Esophagus squamous epithelium (tissue), 5 donors: ENCODE measurements around the gene ALPL. TPM values are rescaled to one million over a fixed set of nuclear protein-coding genes. Genes with fewer than 3 reads are reported as not detected.
A peak's percentile ranks its signal among the peaks of the same experiment; 100 is the strongest.

Experiments used
- DNase-seq: peaks from one replicate; lab custom pipeline; 2025; lab: John Stamatoyannopoulos, UW
- H3K27ac ChIP-seq, 4 donors: fragments of 200-600 bp; sonication (generic); one replicate each; pipeline ENCODE4 v1.5.1; 2016 to 2019; ENCODE audit warnings: mild to moderate bottlenecking in 1 of 4
- H3K27me3 ChIP-seq, 4 donors: fragments of 200-600 bp; sonication (generic); 1 replicate in 3 of 4; 2 replicates in 1 of 4; pipeline versions ENCODE4 v1.5.1 to v1.6.0; 2017 to 2021; ENCODE audit warnings: antibody characterized with exemption in 1 of 4
- H3K36me3 ChIP-seq, 3 donors: fragments of 200-600 bp; sonication (generic); one replicate each; pipeline ENCODE4 v1.5.1; 2016 to 2019
- H3K4me1 ChIP-seq, 3 donors: fragments of 200-600 bp; sonication (generic); one replicate each; pipeline ENCODE4 v1.5.1; 2017 to 2019
- H3K4me3 ChIP-seq, 4 donors: fragments of 200-600 bp; sonication (generic); 1 replicate in 3 of 4; 2 replicates in 1 of 4; pipeline ENCODE4 v1.5.1; 2016 to 2019; ENCODE audit warnings: mild to moderate bottlenecking in 2 of 4, moderate library complexity in 1 of 4
- H3K9me3 ChIP-seq, 3 donors: fragments of 200-600 bp; sonication (generic); one replicate each; pipeline ENCODE4 v1.5.1; 2016 to 2019
- POLR2A ChIP-seq, 4 donors: fragments of 450-650 bp; IDR thresholded peaks; one replicate each; pipeline ENCODE4 v1.6.1; 2017; ENCODE audit warnings: antibody characterized with exemption in 4 of 4, mild to moderate bottlenecking in 4 of 4, moderate library complexity in 3 of 4
- WGBS, 2 donors: methylation state at CpG; one replicate each; pipeline ENCODE4 v1.1.5; 2018; 5-methylcytosine and 5-hydroxymethylcytosine counted together
- intact Hi-C: fragments of 100-400 bp; cut with DNase I; formaldehyde crosslinking; loops from one replicate; pipeline ENCODE4 v1.15.0; 2022
- total RNA-seq, 4 donors: library from RNA; depleted of rRNA; stranded (reverse); fragments of >200 nt; gene quantifications; one replicate each; pipeline ENCODE4 v1.1.0, GENCODE V29; 2016
- TF ChIP-seq, protein P1 (sequence below), 6 experiments: fragments of 450-650 bp in 4 of 6; fragments of 200-600 bp in 2 of 6; sonication (generic) in 2 of 6; IDR thresholded peaks; one replicate each; pipeline ENCODE4 v1.5.1; 2016 to 2019; ENCODE audit warnings: antibody characterized with exemption in 6 of 6, mild to moderate bottlenecking in 4 of 6, moderate library complexity in 4 of 6
- donor health status: DM: yes; HTN: yes; CAD: no.

ALPL gene
- total RNA-seq, 4 donors from 2014 or later = 3.2 to 6.4 (median 4.7) TPM

DNA sequence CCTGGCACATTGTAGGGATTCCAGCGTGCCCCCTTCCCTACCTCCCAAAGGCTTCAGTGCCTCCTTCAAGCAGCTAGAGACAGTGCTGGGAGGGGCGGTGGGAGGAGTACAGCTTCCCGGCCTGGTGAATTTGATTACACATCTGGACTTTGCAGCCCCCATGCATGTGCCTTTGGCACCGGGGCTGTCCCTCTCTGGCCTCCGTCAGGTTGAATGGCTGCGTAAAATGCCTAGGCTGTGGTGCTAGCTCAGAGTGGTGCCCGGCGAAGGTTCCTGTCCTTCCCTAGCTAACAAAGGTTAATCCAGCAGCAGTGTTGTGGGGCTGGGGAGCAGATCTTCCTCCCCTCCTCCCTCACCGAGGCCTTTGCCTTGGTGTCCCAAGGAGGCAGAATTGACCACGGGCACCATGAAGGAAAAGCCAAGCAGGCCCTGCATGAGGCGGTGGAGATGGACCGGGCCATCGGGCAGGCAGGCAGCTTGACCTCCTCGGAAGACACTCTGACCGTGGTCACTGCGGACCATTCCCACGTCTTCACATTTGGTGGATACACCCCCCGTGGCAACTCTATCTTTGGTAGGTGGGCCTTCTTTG lies 66.2 kb downstream of the ALPL start:
- DNase-seq = no peak
- intact Hi-C loops = no loop called here
- whole genome bisulfite sequencing, 2 donors = 94 to 98% methylated on average over 9 to 11 of the region's 18 CpGs
- no peak for TF ChIP-seq POLR2A (IDR thresholded peaks at IDR 0.05)
- TF ChIP-seq, protein P1, sequence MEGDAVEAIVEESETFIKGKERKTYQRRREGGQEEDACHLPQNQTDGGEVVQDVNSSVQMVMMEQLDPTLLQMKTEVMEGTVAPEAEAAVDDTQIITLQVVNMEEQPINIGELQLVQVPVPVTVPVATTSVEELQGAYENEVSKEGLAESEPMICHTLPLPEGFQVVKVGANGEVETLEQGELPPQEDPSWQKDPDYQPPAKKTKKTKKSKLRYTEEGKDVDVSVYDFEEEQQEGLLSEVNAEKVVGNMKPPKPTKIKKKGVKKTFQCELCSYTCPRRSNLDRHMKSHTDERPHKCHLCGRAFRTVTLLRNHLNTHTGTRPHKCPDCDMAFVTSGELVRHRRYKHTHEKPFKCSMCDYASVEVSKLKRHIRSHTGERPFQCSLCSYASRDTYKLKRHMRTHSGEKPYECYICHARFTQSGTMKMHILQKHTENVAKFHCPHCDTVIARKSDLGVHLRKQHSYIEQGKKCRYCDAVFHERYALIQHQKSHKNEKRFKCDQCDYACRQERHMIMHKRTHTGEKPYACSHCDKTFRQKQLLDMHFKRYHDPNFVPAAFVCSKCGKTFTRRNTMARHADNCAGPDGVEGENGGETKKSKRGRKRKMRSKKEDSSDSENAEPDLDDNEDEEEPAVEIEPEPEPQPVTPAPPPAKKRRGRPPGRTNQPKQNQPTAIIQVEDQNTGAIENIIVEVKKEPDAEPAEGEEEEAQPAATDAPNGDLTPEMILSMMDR (IDR thresholded peaks at IDR 0.05) = no peak
- H3K4me1 ChIP-seq = peaks cover 0 to 26% (median 12%) of the 10 kb centered on the region in 3 donors
- peak overlapping the region in 2 of 4 donors; percentile 56 to 77 for H3K27ac ChIP-seq
- no peak overlapping the region for H3K4me3 ChIP-seq
- peaks cover 0 to 3% (median 0%) of the 10 kb centered on the region in 3 donors for H3K9me3 ChIP-seq
- peaks cover 0 to 45% (median 0%) of the 10 kb centered on the region in 4 donors for H3K27me3 ChIP-seq
- H3K36me3 ChIP-seq = no peaks in the 10 kb centered on the region

DNA sequence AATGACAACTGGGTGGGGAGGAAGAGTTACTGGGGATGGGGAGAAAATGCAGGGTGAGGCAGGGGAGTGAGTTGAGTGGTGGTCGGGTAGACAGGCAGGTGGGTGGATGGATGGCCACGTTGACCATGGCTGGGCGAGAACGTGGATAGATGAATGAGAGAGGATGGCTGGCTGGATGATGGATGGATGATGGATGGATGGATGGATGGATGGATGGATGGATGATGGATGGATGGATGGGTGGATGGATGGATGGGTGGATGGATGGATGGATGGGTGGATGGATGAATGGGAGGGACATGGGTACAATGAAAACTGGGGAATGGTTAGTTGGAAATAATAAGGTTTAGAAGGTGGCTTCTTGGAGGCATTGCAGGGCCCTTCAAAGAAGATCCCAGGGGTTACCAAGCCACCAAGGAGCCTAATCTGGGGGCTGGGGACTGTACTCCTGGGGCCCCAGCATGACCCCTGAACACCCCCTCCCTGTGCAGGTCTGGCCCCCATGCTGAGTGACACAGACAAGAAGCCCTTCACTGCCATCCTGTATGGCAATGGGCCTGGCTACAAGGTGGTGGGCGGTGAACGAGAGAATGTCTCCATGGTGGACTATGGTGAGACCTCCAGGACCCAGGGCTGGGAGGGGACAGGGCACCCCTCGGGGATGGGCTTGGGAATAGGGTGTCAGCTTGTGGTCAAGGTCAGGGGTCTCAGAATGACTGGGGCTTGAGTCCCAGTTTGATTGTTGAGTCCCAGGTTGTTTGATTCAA lies 67.0 kb downstream of the ALPL start:
- no peaks in the 10 kb centered on the region for H3K36me3 ChIP-seq
- H3K4me3 ChIP-seq = no peak overlapping the region
- intact Hi-C loops = no loop called here
- 72 to 95% methylated on average over 5 of the region's 7 CpGs for WGBS, 2 donors
- DNase-seq = no peak
- no peak overlapping the region for H3K27ac ChIP-seq
- H3K27me3 ChIP-seq = peaks cover 0 to 50% (median 0%) of the 10 kb centered on the region in 4 donors
- TF ChIP-seq POLR2A (IDR thresholded peaks at IDR 0.05) = no peak
- TF ChIP-seq, protein P1 (IDR thresholded peaks at IDR 0.05) = no peak
- H3K9me3 ChIP-seq = peaks cover 0 to 3% (median 0%) of the 10 kb centered on the region in 3 donors
- peaks cover 0 to 26% (median 12%) of the 10 kb centered on the region in 3 donors for H3K4me1 ChIP-seq

DNA sequence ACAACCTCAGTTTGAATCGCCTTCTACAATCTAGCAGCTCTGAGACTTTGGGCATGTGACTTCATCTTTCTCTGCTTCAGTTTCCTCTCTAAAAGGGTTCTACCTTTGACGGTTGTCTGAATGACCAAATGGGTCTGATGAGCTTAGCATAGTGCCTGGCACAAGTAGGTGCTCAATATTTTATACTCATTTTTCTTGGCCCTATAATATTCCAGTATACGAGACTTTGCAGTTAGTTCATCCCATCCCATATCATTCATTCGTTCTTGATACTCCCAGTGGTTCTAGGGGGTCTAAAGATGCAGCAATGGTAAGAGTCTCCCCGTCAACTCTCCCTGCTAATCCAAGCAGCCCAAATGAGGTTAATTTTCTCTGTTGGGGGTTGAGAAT lies 67.6 kb downstream of the ALPL start:
- Histone ChIP-seq H3K36me3 (no peaks in the 10 kb centered on the region), H3K27me3 (peaks cover 0 to 56% (median 0%) of the 10 kb centered on the region in 4 donors), H3K9me3 (peaks cover 0 to 3% (median 0%) of the 10 kb centered on the region in 3 donors), H3K4me1 (peaks cover 0 to 26% (median 12%) of the 10 kb centered on the region in 3 donors), H3K27ac (no peak overlapping the region), H3K4me3 (no peak overlapping the region)
- intact Hi-C loops = no loop called here
- no peak for TF ChIP-seq POLR2A (IDR thresholded peaks at IDR 0.05)
- TF ChIP-seq, protein P1 (IDR thresholded peaks at IDR 0.05) = no peak
- WGBS, 2 donors = 86 to 87% methylated on average over 5 of the region's 5 CpGs
- DNase-seq = no peak

DNA sequence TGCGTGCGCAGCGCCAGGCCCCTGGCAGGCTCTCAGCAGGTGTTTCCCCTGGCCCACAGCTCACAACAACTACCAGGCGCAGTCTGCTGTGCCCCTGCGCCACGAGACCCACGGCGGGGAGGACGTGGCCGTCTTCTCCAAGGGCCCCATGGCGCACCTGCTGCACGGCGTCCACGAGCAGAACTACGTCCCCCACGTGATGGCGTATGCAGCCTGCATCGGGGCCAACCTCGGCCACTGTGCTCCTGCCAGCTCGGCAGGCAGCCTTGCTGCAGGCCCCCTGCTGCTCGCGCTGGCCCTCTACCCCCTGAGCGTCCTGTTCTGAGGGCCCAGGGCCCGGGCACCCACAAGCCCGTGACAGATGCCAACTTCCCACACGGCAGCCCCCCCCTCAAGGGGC lies 68.1 kb downstream of the ALPL start:
- Histone ChIP-seq H3K4me1 (peaks cover 0 to 26% (median 12%) of the 10 kb centered on the region in 3 donors), H3K27ac (no peak overlapping the region), H3K27me3 (peaks cover 0 to 56% (median 0%) of the 10 kb centered on the region in 4 donors), H3K36me3 (no peaks in the 10 kb centered on the region), H3K9me3 (no peaks in the 10 kb centered on the region), H3K4me3 (no peak overlapping the region)
- TF ChIP-seq POLR2A (IDR thresholded peaks at IDR 0.05) = no peak
- TF ChIP-seq, protein P1 (IDR thresholded peaks at IDR 0.05) = no peak
- 83 to 100% methylated on average over 3 of the region's 26 CpGs for WGBS, 2 donors
- DNase-seq = no peak
- intact Hi-C loops = no loop called here

DNA sequence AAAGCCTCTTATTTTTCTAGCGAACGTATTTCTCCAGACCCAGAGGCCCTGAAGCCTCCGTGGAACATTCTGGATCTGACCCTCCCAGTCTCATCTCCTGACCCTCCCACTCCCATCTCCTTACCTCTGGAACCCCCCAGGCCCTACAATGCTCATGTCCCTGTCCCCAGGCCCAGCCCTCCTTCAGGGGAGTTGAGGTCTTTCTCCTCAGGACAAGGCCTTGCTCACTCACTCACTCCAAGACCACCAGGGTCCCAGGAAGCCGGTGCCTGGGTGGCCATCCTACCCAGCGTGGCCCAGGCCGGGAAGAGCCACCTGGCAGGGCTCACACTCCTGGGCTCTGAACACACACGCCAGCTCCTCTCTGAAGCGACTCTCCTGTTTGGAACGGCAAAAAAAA lies 68.7 kb downstream of the ALPL start:
- WGBS, 2 donors = 78 to 83% methylated on average over 9 of the region's 9 CpGs
- H3K4me1 ChIP-seq = peaks cover 0 to 26% (median 12%) of the 10 kb centered on the region in 3 donors
- no peaks in the 10 kb centered on the region for H3K36me3 ChIP-seq
- no peak overlapping the region for H3K27ac ChIP-seq
- DNase-seq = no peak
- TF ChIP-seq POLR2A (IDR thresholded peaks at IDR 0.05) = no peak
- TF ChIP-seq, protein P1 (IDR thresholded peaks at IDR 0.05) = no peak
- intact Hi-C loops = no loop called here
- no peaks in the 10 kb centered on the region for H3K9me3 ChIP-seq
- no peak overlapping the region for H3K4me3 ChIP-seq
- peaks cover 0 to 54% (median 0%) of the 10 kb centered on the region in 4 donors for H3K27me3 ChIP-seq
